SK-N-DZ (cell line): ENCODE results near the gene SLC22A31.

Source experiments
- DNase-seq: peaks from one replicate; pipeline ENCODE4 v3.0.0-alpha.2; 2015; ENCODE audit warnings: low spot score

SLC22A31 gene

DNA sequence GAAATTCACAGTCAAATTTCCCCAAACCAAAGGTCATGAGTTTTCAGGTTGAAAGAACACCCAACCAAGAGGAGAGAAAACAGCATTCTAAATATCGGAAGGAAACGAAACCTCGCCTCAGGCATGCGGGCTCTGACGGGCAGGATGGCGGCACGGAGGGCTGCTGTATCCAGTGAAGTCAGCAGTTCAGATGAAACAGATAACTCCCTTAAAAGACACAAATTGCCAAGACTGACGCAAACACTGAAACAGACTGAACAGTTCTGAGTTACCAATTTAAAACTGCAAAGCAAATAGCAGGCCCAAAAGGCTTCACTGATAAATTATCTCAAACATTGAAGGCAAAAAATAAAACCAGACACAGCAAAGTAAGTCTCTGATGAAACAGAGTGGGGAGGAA, 49.4 kb downstream of the SLC22A31 start:
- DNase-seq = no peak

DNA sequence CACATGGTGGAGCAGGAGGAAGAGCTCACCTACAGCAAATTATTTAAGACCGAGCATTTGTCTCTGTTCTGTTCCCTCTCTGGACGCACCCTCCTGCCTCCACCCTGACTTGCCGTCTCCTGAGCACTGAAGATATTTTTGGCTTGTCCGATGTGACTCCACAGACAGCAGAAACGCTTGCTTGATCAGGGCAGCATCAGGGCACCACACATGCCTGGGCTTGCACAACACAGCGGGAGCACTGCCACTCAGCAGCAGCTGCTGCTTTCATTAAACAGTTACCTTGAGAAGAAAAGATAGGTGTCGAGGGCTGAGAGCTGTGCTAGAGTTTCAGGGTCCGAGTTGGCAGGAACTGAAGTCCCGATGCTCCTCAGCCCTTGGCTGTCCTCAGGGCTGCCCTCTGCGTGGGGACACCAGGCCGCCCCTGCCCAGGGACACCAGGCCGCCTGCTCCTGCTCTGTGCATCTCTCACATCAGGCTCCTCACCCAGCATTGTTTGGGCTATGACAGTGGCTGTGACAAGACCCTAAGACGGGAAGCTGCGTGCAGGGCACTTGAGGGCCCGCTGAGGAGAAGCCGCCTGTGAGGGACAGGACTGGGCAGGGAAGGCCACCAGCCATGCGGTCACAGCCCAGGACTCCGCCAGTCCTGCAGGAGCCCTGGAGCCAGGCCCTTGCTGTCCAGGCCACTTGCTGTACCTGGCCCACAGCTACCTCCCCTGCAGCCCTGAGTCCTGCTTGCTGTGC, 50.1 kb downstream of the SLC22A31 start:
- DNase-seq = no peak

DNA sequence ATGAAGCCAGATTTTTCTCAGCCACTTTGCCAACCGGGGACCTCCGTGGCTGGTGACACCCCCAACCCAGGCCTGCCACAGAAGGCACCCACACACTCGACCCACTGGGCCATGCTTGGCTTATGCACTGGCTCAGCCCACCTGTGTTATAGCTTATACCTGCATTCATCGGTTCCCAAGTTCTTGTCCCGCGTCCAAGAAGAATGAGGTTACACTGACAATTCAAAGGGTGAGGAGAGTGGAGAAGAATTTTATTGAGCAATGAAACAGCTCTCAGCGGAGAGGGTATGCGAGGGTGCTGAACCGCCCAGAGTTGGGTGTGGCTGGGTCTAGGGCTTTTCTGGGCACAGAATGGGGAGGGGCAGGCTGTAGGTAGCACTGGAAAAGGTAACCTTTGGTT, 51.0 kb downstream of the SLC22A31 start:
- DNase-seq = no peak

GRCh38 chr16:89147085-89147817, 53.1 kb downstream of the SLC22A31 start:
- no peak for DNase-seq

DNA sequence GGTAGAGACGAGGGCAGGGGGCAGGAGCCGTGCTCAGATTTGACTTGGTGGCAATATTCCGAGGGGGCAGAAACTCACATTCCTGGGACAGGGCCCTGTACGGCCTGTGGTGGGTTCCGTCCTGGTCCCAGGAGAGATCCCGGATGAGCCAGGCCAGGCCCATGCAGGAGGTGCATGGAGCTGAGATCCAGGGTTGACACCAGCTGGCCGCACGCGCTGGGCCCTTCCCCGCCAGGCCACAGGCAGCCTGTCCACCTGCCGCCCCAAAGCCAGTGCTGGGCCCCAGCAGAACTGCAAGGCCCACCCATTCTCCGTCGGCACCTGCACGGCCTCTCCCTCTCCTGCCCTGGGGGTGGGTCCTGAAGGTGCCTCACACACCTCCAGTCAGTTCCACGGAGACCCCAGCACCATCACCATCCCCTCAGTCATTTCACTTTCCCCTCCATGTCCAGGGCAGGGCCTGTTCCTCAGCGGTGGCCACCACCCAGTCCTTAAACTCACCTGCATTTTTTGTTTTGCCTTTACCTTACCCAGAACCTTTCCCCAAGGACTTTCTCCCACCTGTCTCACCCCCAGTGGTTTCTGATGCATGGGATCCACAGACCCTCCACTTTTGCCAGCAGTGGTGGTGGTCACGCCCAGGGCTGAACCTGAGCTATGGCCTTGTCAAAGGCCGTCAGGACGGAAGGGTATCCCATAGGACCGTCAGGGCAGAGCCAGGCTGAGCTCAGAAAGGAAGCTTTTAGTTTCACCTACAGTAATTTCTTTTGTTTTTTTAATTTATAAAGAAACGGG, 53.9 kb downstream of the SLC22A31 start:
- DNase-seq = no peak
